H9 (cell line): ENCODE data around the gene LARP4B. TPM values are rescaled to one million over a fixed set of nuclear protein-coding genes. Genes with fewer than 3 reads are reported as not detected.

Experiments
- DNase-seq: peaks from one replicate; pipeline ENCODE4 v3.0.0-alpha.2; 2017
- H2AFZ ChIP-seq: one replicate; pipeline ENCODE4 v1.6.1; 2013; ENCODE audit warnings: mild to moderate bottlenecking, low read length, control low read depth, moderate library complexity
- H2AK5ac ChIP-seq: 2 replicates; pipeline ENCODE4 v1.6.1; 2013; ENCODE audit warnings: low read length, control low read depth, mixed read lengths; ENCODE audit not compliant: insufficient read length
- H2BK120ac ChIP-seq: one replicate; pipeline ENCODE4 v1.6.1; 2013; ENCODE audit warnings: low read depth, mild to moderate bottlenecking, low read length, control low read depth, inconsistent platforms; ENCODE audit not compliant: poor library complexity, severe bottlenecking
- H2BK12ac ChIP-seq: 2 replicates; pipeline ENCODE4 v1.6.1; 2013; ENCODE audit warnings: low read length, control low read depth, mixed read lengths, low read depth; ENCODE audit not compliant: insufficient read length
- H2BK15ac ChIP-seq: 2 replicates; pipeline ENCODE4 v1.6.1; 2013; ENCODE audit warnings: low read depth, low read length, control low read depth
- H2BK20ac ChIP-seq: one replicate; pipeline ENCODE4 v1.6.1; 2013; ENCODE audit warnings: low read depth, mild to moderate bottlenecking, low read length, control low read depth, inconsistent platforms; ENCODE audit not compliant: poor library complexity, severe bottlenecking
- H2BK5ac ChIP-seq: 2 replicates; pipeline ENCODE4 v1.6.1; 2013; ENCODE audit warnings: low read length, control low read depth, mixed read lengths; ENCODE audit not compliant: insufficient read length
- H3K14ac ChIP-seq: 2 replicates; pipeline ENCODE4 v1.6.1; 2013; ENCODE audit warnings: low read length, control low read depth; ENCODE audit not compliant: insufficient read depth
- H3K18ac ChIP-seq: 2 replicates; pipeline ENCODE4 v1.6.1; 2013; ENCODE audit warnings: low read depth, mild to moderate bottlenecking, mixed read lengths, low read length, control low read depth; ENCODE audit not compliant: insufficient read length
- H3K23ac ChIP-seq: 2 replicates; pipeline ENCODE4 v1.6.1; 2013; ENCODE audit warnings: low read length, control low read depth, mixed read lengths, low read depth; ENCODE audit not compliant: insufficient read length
- H3K23me2 ChIP-seq: 2 replicates; pipeline ENCODE4 v1.6.1; 2013; ENCODE audit warnings: low read depth, mild to moderate bottlenecking, mixed read lengths, low read length, control low read depth; ENCODE audit not compliant: insufficient read length, poor library complexity, severe bottlenecking
- H3K27ac ChIP-seq: 2 replicates; pipeline ENCODE4 v1.5.1; 2013; ENCODE audit warnings: low read length, control low read depth, mixed read lengths, low read depth; ENCODE audit not compliant: insufficient read length
- H3K27me3 ChIP-seq: 2 replicates; pipeline ENCODE4 v1.6.1; 2013; ENCODE audit warnings: low read length, control low read depth, inconsistent platforms; ENCODE audit not compliant: insufficient read depth
- H3K4ac ChIP-seq: 2 replicates; pipeline ENCODE4 v1.6.1; 2013; ENCODE audit warnings: low read depth, mild to moderate bottlenecking, control low read depth, inconsistent platforms, low read length, moderate library complexity
- H3K4me1 ChIP-seq: 2 replicates; pipeline ENCODE4 v1.6.1; 2013; ENCODE audit warnings: low read length, control low read depth, inconsistent platforms; ENCODE audit not compliant: insufficient read depth
- H3K4me2 ChIP-seq: 2 replicates; pipeline ENCODE4 v1.6.1; 2013; ENCODE audit warnings: low read length, control low read depth, mixed read lengths; ENCODE audit not compliant: insufficient read length, insufficient read depth
- H3K56ac ChIP-seq: 2 replicates; pipeline ENCODE4 v1.6.1; 2013; ENCODE audit warnings: low read depth, mild to moderate bottlenecking, mixed read lengths, low read length, control low read depth; ENCODE audit not compliant: insufficient read length
- H3K79me1 ChIP-seq: 2 replicates; pipeline ENCODE4 v1.6.1; 2013; ENCODE audit warnings: low read depth, mild to moderate bottlenecking, moderate library complexity, low read length, control low read depth, inconsistent platforms; ENCODE audit not compliant: insufficient read depth, poor library complexity, severe bottlenecking
- H3K79me2 ChIP-seq: 2 replicates; pipeline ENCODE4 v1.6.1; 2013; ENCODE audit warnings: low read length, control low read depth, inconsistent platforms; ENCODE audit not compliant: insufficient read depth
- H3K9ac ChIP-seq: 2 replicates; pipeline ENCODE4 v1.6.1; 2013; ENCODE audit warnings: low read length, control low read depth, mixed read lengths; ENCODE audit not compliant: insufficient read length; ENCODE audit errors: extremely low read depth
- H3K9me3 ChIP-seq: one replicate; pipeline ENCODE4 v1.6.1; 2013; ENCODE audit warnings: low read depth, low read length, inconsistent platforms; ENCODE audit not compliant: control insufficient read depth
- H3T11ph ChIP-seq: one replicate; pipeline ENCODE4 v1.6.1; 2013; ENCODE audit warnings: mild to moderate bottlenecking, low read length, control low read depth, inconsistent platforms
- H4K20me1 ChIP-seq: one replicate; pipeline ENCODE4 v1.6.1; 2013; ENCODE audit not compliant: control insufficient read depth, insufficient read length, insufficient read depth
- H4K5ac ChIP-seq: 2 replicates; pipeline ENCODE4 v1.6.1; 2013; ENCODE audit warnings: low read depth, mild to moderate bottlenecking, mixed read lengths, low read length, control low read depth; ENCODE audit not compliant: insufficient read length
- H4K8ac ChIP-seq: replicated peaks from 2 replicates; pipeline ENCODE4 v1.6.1; 2013; ENCODE audit warnings: low read length, control low read depth, mixed read lengths, low read depth; ENCODE audit not compliant: insufficient read length
- H4K91ac ChIP-seq: 2 replicates; pipeline ENCODE4 v1.6.1; 2013; ENCODE audit warnings: low read depth, mild to moderate bottlenecking, moderate library complexity, mixed read lengths, low read length, control low read depth; ENCODE audit not compliant: insufficient read length
- H3K27ac Mint-ChIP-seq, 3 experiments: 2 replicates in 2 of 3; 3 replicates in 1 of 3; pipeline ENCODE4 v1.8.0; 2020 to 2021; ENCODE audit warnings: mixed read lengths in 3 of 3, mild to moderate bottlenecking in 1 of 3, moderate library complexity in 1 of 3
- H3K27me3 Mint-ChIP-seq: 2 replicates; pipeline ENCODE4 v1.8.0; 2021; ENCODE audit warnings: low read depth, mild to moderate bottlenecking, moderate library complexity, mixed read lengths
- H3K36me3 Mint-ChIP-seq, 3 experiments: 2 replicates in 2 of 3; 3 replicates in 1 of 3; pipeline ENCODE4 v1.8.0; 2020 to 2021; ENCODE audit warnings: low read depth in 3 of 3, mixed read lengths in 3 of 3; ENCODE audit not compliant: insufficient read depth in 1 of 3
- H3K4me1 Mint-ChIP-seq, 2 experiments: 2 replicates each; pipeline ENCODE4 v1.8.0; 2020; ENCODE audit warnings: mixed read lengths in 2 of 2
- H3K4me3 Mint-ChIP-seq, 2 experiments: 2 replicates in 1 of 2; 3 replicates in 1 of 2; pipeline ENCODE4 v1.8.0; 2020 to 2021; ENCODE audit warnings: mild to moderate bottlenecking in 2 of 2, mixed read lengths in 2 of 2, moderate library complexity in 1 of 2
- H3K9me3 Mint-ChIP-seq, 2 experiments: 2 replicates in 1 of 2; 3 replicates in 1 of 2; pipeline ENCODE4 v1.8.0; 2020; ENCODE audit warnings: mild to moderate bottlenecking in 2 of 2, mixed read lengths in 2 of 2, moderate library complexity in 1 of 2
- WGBS: extraction: QIAGEN DNeasy Blood & Tissue Kit; methylation state at CpG from one replicate; pipeline ENCODE4 v1.1.7; 2013; ENCODE audit warnings: missing lambda C conversion rate, low lambda C conversion rate, mixed read lengths; ENCODE audit not compliant: insufficient read length; ENCODE audit errors: extremely low coverage; 5-methylcytosine and 5-hydroxymethylcytosine counted together
- total RNA-seq: library from RNA; stranded (reverse); gene quantifications from 2 replicates; pipeline ENCODE4 v1.2.1, GENCODE V29; 2021
- TF ChIP-seq, protein P1 (sequence below): fragments of 200-600 bp; sonication (generic); conservative IDR thresholded peaks from 3 replicates; pipeline ENCODE4 v1.8.0; 2021; ENCODE audit warnings: antibody characterized with exemption, mild to moderate bottlenecking

The LARP4B gene
- total RNA-seq, 1 experiment from 2014 or later: 88.9 TPM

DNA sequence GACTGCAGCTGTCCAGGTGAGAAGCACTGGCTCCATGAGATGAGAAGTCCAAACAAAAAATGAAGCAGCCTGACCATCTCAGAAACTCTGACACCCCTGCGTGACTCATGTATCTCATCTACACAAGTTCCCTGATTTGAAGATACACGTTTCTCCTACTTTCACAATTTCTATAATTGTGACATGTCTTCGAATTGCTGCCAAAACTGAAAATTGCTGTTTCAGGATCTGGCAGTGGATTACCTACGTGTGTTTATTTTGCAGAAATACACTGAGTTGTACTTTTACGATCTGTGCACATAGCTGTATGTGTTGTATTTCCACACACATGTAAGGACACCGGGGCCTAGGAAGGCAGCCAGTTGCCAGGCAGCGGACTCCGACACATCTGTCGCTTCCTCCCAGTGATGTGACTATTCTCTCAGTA is 53.2 kb downstream of the LARP4B start:
- Histone ChIP-seq H4K8ac (no peak overlapping the region), H3K14ac (no peak overlapping the region), H3K9me3 (no peaks in the 10 kb centered on the region), H3K56ac (no peak overlapping the region), H3K4me2 (no peak overlapping the region), H4K20me1 (no peaks in the 10 kb centered on the region), H2AFZ (no peak overlapping the region), H3K23me2 (no peaks in the 10 kb centered on the region), H3K18ac (no peak overlapping the region), H3K79me1 (peaks cover 2% of the 10 kb centered on the region), H3K9ac (no peak overlapping the region), H2BK120ac (no peak overlapping the region), H4K5ac (no peak overlapping the region), H2BK20ac (no peak overlapping the region), H2BK12ac (no peak overlapping the region), H2BK5ac (no peak overlapping the region), H3K79me2 (no peaks in the 10 kb centered on the region; the same call in 1 of the 2 replicates), H3K4ac (no peak overlapping the region), H3T11ph (no peak overlapping the region), H3K4me1 (no peaks in the 10 kb centered on the region), H4K91ac (no peak overlapping the region), H3K27ac (no peak overlapping the region), H2BK15ac (no peak overlapping the region), H2AK5ac (no peak overlapping the region), H3K27me3 (no peaks in the 10 kb centered on the region), H3K23ac (no peak overlapping the region)
- H3K4me3 Mint-ChIP-seq: no peak overlapping the region
- no CpG with 5 or more reads among the region's 9 CpGs for WGBS
- no peaks in the 10 kb centered on the region for H3K4me1 Mint-ChIP-seq
- H3K9me3 Mint-ChIP-seq: no peaks in the 10 kb centered on the region
- TF ChIP-seq, protein P1, sequence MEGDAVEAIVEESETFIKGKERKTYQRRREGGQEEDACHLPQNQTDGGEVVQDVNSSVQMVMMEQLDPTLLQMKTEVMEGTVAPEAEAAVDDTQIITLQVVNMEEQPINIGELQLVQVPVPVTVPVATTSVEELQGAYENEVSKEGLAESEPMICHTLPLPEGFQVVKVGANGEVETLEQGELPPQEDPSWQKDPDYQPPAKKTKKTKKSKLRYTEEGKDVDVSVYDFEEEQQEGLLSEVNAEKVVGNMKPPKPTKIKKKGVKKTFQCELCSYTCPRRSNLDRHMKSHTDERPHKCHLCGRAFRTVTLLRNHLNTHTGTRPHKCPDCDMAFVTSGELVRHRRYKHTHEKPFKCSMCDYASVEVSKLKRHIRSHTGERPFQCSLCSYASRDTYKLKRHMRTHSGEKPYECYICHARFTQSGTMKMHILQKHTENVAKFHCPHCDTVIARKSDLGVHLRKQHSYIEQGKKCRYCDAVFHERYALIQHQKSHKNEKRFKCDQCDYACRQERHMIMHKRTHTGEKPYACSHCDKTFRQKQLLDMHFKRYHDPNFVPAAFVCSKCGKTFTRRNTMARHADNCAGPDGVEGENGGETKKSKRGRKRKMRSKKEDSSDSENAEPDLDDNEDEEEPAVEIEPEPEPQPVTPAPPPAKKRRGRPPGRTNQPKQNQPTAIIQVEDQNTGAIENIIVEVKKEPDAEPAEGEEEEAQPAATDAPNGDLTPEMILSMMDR: no peak
- H3K27ac Mint-ChIP-seq: no peak overlapping the region
- no peaks in the 10 kb centered on the region for H3K27me3 Mint-ChIP-seq
- DNase-seq: no peak
- H3K36me3 Mint-ChIP-seq: peaks cover 14 to 75% (median 47%) of the 10 kb centered on the region in 3 experiments; a peak in 6 of 7 replicates
